Muscle of leg (tissue), 11 donors: Measurements from ENCODE around the gene BAG5. TPM values are rescaled to one million over a fixed set of nuclear protein-coding genes. Genes with fewer than 3 reads are reported as not detected.
A peak's percentile ranks its signal among the peaks of the same experiment; 100 is the strongest.

Experiments
- DNase-seq: peaks from one replicate; pipeline ENCODE4 v3.0.0; 2013
- H3K27ac ChIP-seq: one replicate; pipeline ENCODE4 v1.5.1; 2013; ENCODE audit warnings: mild to moderate bottlenecking, low read length, control low read depth
- H3K27me3 ChIP-seq: one replicate; pipeline ENCODE4 v1.6.1; 2013; ENCODE audit warnings: low read length; ENCODE audit not compliant: control insufficient read depth, insufficient read depth
- H3K36me3 ChIP-seq: one replicate; pipeline ENCODE4 v1.6.1; 2013; ENCODE audit warnings: low read length; ENCODE audit not compliant: control insufficient read depth, insufficient read depth
- H3K4me1 ChIP-seq: one replicate; pipeline ENCODE4 v1.6.1; 2013; ENCODE audit warnings: low read length; ENCODE audit not compliant: control insufficient read depth, insufficient read depth
- H3K4me3 ChIP-seq: one replicate; pipeline ENCODE4 v1.5.1; 2013; ENCODE audit warnings: low read length, control low read depth
- H3K9me3 ChIP-seq: replicated peaks from 2 replicates; pipeline ENCODE4 v1.6.1; 2013; ENCODE audit warnings: low read depth, low read length; ENCODE audit not compliant: control insufficient read depth
- WGBS: methylation state at CpG from one replicate; pipeline ENCODE4 v1.1.5; 2013; ENCODE audit warnings: missing lambda C conversion rate; ENCODE audit not compliant: insufficient coverage; 5-methylcytosine and 5-hydroxymethylcytosine counted together
- polyA plus RNA-seq, 8 donors: library from polyadenylated mRNA; unstranded; fragments of 120-200 nt; gene quantifications; one replicate each; pipeline versions ENCODE4 v1.2.1 to v1.2.3, GENCODE V29; 2013; ENCODE audit warnings: inconsistent platforms in 1 of 8, low replicate concordance in 1 of 8; ENCODE audit not compliant: insufficient read length in 8 of 8, insufficient read depth in 1 of 8
- total RNA-seq: library from RNA; stranded (reverse); fragments of 120-200 nt; gene quantifications from one replicate; pipeline ENCODE4 v1.2.4, GENCODE V29; 2013

Gene BAG5
- total and polyA plus RNA-seq, 9 donors = 14.3 to 23.3 (median 19.7) TPM

DNA sequence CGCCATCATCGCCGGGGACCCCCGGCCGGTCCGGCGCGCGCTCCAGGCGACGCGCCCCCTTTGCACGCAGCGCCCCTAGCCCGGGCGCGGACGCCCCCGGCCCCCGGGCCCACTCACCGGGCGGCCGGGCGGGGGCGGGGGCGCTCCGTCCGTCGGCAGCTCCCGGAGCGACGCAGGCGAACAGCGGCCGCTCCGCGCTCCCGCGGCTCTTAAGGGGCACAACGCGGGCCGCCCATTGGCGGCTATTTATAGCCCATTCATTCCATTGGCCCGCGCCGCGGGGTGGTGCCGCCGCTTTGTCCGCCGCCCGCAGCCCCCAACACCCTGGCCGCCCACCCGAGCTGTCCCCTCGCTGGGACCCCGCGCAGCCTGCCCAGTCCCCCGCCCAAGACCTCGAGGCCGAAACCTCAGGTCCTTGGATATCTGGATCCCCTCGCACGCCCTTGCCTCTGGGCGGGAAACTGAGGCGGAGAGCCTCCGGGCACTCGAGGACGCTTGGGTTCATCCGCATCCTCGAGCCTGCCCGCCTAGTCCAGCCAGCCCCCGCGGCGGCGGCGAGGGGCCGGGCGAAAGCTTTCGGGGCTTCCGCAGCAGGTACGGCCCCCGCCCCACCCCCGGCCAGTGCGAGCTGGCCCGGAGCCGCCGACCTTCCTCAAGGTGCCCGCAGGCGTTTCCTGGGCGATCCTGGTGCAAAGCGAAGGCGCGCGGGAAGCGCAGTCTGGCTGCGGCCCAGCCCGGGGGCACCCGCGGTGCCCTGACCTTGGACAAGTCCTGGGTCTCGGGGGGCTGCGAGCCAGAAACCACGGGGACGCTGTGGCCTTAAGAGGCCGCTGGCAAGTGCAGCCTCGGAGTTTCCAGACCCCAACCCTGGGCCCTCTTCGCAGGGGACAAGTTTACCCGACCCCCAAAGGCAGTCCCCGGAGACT, 39.5 kb downstream of the BAG5 start, which contains the start of gene CKB:
CKB (minus strand) TSS at position 182 of the 926 bp plus-strand sequence. CDS start 337 bp downstream, outside the sequence.
- Histone ChIP-seq H3K9me3 (no peaks in the 10 kb centered on the region), H3K4me1 (peaks cover 75% of the 10 kb centered on the region), H3K27me3 (peaks cover 32% of the 10 kb centered on the region), H3K36me3 (peaks cover 11% of the 10 kb centered on the region), H3K4me3 (peak within 1 kb of the TSS; percentile 51), H3K27ac (no peak within 1 kb of the TSS)
- peak; percentile 79 for DNase-seq
- WGBS = under 1% methylated on average over 103 of the region's 107 CpGs

- no peaks in the 10 kb centered on the region for H3K9me3 ChIP-seq
- peak overlapping the region; percentile 51 for H3K4me3 ChIP-seq
- peaks cover 76% of the 10 kb centered on the region for H3K4me1 ChIP-seq
- DNase-seq = peak; percentile 43
- H3K27ac ChIP-seq = no peak overlapping the region
- peaks cover 32% of the 10 kb centered on the region for H3K27me3 ChIP-seq
- peaks cover 11% of the 10 kb centered on the region for H3K36me3 ChIP-seq
- WGBS = under 1% methylated on average over 73 of the region's 74 CpGs
Measured at GRCh38 chr14:103521951-103522563, 40.4 kb downstream of the BAG5 start.

DNA sequence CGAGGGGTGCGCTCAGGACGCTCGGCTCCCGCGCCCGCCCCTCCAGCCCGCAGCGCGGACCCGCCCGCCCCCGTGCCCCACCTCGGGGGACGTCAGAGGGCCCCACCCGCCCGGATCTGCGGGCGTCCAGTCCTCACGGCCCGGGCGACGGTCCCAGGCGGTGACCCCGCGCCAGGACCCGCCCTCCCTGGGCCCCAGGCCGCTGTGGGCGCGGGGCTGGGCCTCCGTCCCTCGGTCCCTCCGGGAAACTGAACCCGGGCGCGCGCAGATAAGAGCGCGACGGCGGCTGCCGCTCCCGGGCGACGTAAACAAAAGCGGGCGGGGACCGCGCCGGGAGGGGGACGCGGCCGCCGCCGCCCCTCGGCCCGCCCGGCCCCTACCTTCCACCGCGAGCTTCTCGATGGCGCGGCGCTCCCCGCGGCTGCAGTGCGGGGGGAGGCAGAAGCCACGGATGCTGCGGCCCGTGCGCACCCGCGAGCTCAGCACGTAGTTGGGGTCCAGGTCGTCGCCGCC, 41.0 kb downstream of the BAG5 start:
- no peak for DNase-seq
- no peak overlapping the region for H3K27ac ChIP-seq
- peaks cover 73% of the 10 kb centered on the region for H3K4me1 ChIP-seq
- no peaks in the 10 kb centered on the region for H3K9me3 ChIP-seq
- H3K27me3 ChIP-seq = peaks cover 32% of the 10 kb centered on the region
- WGBS = 0% methylated on average over 77 of the region's 77 CpGs
- H3K4me3 ChIP-seq = peak overlapping the region; percentile 51
- H3K36me3 ChIP-seq = peaks cover 11% of the 10 kb centered on the region

DNA sequence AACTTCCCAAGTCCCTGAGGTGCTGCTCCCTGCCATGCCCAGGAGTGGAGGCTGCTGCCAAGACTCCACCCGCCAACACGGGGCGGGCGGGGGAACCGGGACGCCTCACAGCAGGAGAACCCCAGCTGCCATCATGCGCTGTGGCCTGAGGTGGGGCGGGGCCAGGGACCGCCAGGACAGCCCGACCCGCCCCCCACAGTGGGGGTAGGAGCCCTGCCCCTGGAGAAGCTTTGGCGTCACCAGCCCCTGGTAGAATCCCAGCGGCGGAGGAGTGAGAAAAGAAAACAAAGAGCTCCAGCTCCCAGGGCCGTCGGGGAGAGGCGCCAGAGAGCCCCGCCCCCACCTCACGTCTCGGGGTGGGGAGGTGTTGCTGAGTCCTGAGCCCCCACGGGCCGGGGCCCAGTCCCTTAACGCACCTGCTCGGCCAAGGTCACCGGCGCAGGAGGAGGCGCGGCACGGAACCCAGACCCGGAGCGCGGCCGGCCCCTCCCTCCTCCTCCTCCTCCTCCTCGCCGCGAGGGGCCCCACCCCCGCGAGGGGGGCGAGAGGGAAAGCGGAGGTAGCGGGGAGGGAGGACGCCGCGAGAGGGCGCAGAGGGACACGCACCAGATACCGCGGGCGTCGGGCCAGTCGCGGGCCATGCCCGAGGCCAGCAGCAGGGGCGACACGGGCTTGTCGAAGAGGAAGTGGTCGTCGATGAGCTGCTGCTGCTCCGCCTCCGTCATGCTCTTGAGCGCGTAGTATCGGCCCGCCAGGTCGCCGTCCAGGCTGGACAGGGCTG, 41.6 kb downstream of the BAG5 start:
- WGBS = 2% methylated on average over 45 of the region's 66 CpGs
- H3K27me3 ChIP-seq = peaks cover 32% of the 10 kb centered on the region
- H3K9me3 ChIP-seq = no peaks in the 10 kb centered on the region
- peak overlapping the region; percentile 50 for H3K4me3 ChIP-seq
- H3K36me3 ChIP-seq = peaks cover 11% of the 10 kb centered on the region
- peak; percentile 86 for DNase-seq
- peaks cover 69% of the 10 kb centered on the region for H3K4me1 ChIP-seq
- no peak overlapping the region for H3K27ac ChIP-seq

- H3K4me3 ChIP-seq = peak overlapping the region; percentile 50
- H3K27ac ChIP-seq = no peak overlapping the region
- 79% methylated on average over 6 of the region's 10 CpGs for WGBS
- H3K27me3 ChIP-seq = peaks cover 32% of the 10 kb centered on the region
- peaks cover 11% of the 10 kb centered on the region for H3K36me3 ChIP-seq
- peaks cover 66% of the 10 kb centered on the region for H3K4me1 ChIP-seq
- DNase-seq = no peak
- H3K9me3 ChIP-seq = no peaks in the 10 kb centered on the region
Measured at GRCh38 chr14:103520269-103520656, 42.2 kb downstream of the BAG5 start.

- Histone ChIP-seq H3K4me1 (peaks cover 63% of the 10 kb centered on the region), H3K4me3 (no peak overlapping the region), H3K27me3 (peaks cover 32% of the 10 kb centered on the region), H3K9me3 (no peaks in the 10 kb centered on the region), H3K36me3 (peaks cover 11% of the 10 kb centered on the region), H3K27ac (no peak overlapping the region)
- DNase-seq = no peak
- 73% methylated on average over 15 of the region's 22 CpGs for WGBS
Measured at GRCh38 chr14:103519837-103520212, 42.6 kb downstream of the BAG5 start.

DNA sequence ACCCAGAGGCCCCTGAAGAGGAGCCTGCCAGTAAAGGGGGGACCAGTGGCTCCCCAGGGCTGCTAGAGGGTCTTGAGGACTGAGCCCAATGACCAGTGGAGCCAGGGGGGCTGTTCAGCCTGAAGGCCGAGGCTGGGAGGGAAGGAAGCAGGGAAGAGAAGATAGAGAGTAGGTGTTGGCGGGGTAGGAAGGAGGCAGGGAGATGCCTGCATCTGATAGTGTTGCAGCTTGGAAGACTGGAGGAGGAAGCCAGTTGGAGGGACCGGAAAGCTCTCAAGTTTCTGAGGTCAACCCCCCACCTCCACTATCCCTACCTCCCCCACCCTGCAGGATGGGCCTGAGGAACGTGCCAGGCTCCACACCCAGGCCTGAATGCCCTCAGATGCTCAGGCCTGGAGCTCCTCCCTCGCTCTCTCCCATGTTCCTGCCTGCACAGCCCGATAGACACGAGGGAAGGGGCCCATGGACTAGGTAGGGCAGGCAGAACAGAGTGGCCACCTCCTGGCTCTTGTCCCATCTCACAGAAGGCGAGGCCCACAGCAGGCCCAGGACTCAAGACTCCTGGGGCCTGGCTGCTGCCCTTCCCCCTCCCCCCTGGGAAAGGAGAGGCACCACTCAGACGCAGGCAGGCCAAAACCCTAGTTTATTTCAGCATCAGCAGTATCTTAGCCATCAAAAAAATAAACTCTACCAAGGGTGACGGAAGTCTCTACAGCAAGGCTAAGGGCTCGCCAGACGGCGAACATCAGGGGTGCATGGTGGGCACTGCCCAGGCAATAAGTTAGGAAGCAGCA, 43.2 kb downstream of the BAG5 start:
- Histone ChIP-seq H3K9me3 (no peaks in the 10 kb centered on the region), H3K27me3 (peaks cover 30% of the 10 kb centered on the region), H3K36me3 (peaks cover 11% of the 10 kb centered on the region), H3K27ac (no peak overlapping the region), H3K4me3 (no peak overlapping the region), H3K4me1 (peaks cover 57% of the 10 kb centered on the region)
- DNase-seq = no peak
- 60% methylated on average over 4 of the region's 13 CpGs for WGBS

- Histone ChIP-seq H3K4me1 (peaks cover 53% of the 10 kb centered on the region), H3K27ac (no peak overlapping the region), H3K9me3 (no peaks in the 10 kb centered on the region), H3K36me3 (peaks cover 11% of the 10 kb centered on the region), H3K4me3 (no peak overlapping the region), H3K27me3 (peaks cover 26% of the 10 kb centered on the region)
- DNase-seq = peak; percentile 54
- 53% methylated on average over 3 of the region's 9 CpGs for WGBS
Measured at GRCh38 chr14:103518422-103519042, 43.9 kb downstream of the BAG5 start.
